PFSK-1 (cell line): Measurements from ENCODE around the gene ZYX.

Source experiments
- FOXP2 ChIP-seq: optimal IDR thresholded peaks from 2 replicates; pipeline ENCODE3; 2011; ENCODE audit warnings: borderline replicate concordance, control low read depth, inconsistent platforms; ENCODE audit not compliant: insufficient read depth; ENCODE audit errors: extremely low read length, extremely low read depth
- POLR2AphosphoS5 ChIP-seq: IDR thresholded peaks from 2 replicates; pipeline ENCODE4 v1.6.1; 2012; ENCODE audit warnings: low read depth, mild to moderate bottlenecking, control low read depth, low read length, moderate library complexity
- REST ChIP-seq, 2 experiments: IDR thresholded peaks; 2 replicates each; pipeline versions ENCODE4 v1.6.1 to v1.8.0; 2011 to 2012; ENCODE audit warnings: low read depth in 2 of 2, low read length in 2 of 2, control low read depth in 1 of 2, inconsistent platforms in 1 of 2, mild to moderate bottlenecking in 1 of 2, moderate library complexity in 1 of 2; ENCODE audit not compliant: insufficient read depth in 1 of 2
- SIN3A ChIP-seq: IDR thresholded peaks from 2 replicates; pipeline ENCODE4 v1.6.1; 2012; ENCODE audit warnings: mild to moderate bottlenecking, low read length, moderate library complexity, borderline replicate concordance; ENCODE audit not compliant: insufficient read depth
- TAF1 ChIP-seq: IDR thresholded peaks from 2 replicates; pipeline ENCODE4 v1.6.1; 2012; ENCODE audit warnings: low read length, control low read depth, borderline replicate concordance; ENCODE audit not compliant: insufficient read depth

ZYX gene

GRCh38 chr7:143408686-143409561, 27.8 kb downstream of the ZYX start, which contains the start of gene EPHA1:
EPHA1 (minus strand) TSS chr7:143408856; CDS start chr7:143408805, 51 bp downstream.
- TF ChIP-seq REST (IDR thresholded peaks at IDR 0.05; ENCODE audit: insufficient read depth in 1 of 2, low read depth in 2 of 2, low read length in 2 of 2) = no peak
- TF ChIP-seq TAF1 = no peak
- no peak for TF ChIP-seq POLR2AphosphoS5
- TF ChIP-seq FOXP2 = no peak
- no peak for TF ChIP-seq SIN3A

DNA sequence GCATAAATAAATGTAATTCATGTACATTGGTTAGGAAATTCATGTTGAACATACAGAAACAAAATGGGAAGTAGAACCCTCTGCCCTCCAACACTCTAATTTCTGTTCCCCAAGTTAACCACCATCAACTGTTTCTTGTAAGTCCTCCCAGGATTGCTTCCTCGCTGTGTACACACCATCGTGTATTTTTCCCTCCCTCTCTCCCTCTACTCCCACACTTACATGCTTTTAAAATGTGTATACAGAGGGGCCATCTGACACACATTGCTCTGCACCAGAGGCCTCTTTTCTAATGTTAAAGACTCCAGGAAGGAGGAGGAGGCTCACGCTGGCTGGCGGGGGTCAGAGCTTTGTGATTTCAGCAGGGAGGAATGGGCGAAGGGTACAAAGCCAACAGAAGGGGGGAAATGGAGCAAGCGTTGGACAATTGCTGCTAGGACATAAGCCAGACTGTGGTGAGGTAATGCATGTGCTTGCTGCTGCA, 29.4 kb downstream of the ZYX start:
- no peak for TF ChIP-seq REST (IDR thresholded peaks at IDR 0.05; ENCODE audit: insufficient read depth in 1 of 2, low read depth in 2 of 2, low read length in 2 of 2)
- TF ChIP-seq FOXP2 = no peak

DNA sequence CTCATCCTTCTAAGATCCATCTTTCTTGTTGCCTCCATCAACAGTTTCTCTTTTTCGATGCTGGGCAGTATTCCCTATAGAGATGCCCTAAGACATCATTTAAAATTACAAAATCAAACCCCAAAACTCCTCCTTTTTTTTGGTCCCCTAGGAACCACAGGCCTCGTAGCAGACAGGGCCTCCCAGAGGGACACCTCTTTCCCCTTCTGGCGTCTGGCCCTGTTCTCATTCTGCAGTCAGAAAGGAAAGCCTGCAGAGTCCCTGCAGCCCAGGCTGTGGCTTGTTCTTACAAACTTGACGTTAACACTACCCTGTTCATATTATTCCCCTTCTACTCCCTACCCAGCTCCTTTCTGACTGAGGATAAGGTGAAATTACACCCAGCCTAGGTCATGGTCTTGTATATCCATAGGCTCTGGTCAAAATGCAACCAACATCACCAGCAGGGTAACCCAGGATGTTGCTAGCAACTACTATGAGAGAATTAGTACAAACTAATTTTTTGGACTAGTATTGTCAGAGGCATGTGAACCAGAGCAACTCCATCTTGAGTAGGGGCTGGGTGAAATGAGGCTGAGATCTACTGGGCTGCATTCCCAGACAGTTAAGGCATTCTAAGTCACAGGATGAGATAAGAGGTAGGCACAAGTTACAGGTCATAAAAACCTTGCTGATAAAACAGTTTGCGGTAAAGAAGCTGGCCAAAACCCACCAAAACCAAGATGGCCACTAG, 31.0 kb downstream of the ZYX start:
- TF ChIP-seq FOXP2 = no peak
- TF ChIP-seq SIN3A = no peak
- TF ChIP-seq REST (IDR thresholded peaks at IDR 0.05; ENCODE audit: insufficient read depth in 1 of 2, low read depth in 2 of 2, low read length in 2 of 2) = no peak
- TF ChIP-seq POLR2AphosphoS5 = no peak
- no peak for TF ChIP-seq TAF1

- TF ChIP-seq POLR2AphosphoS5 = no peak
- TF ChIP-seq REST (IDR thresholded peaks at IDR 0.05; ENCODE audit: insufficient read depth in 1 of 2, low read depth in 2 of 2, low read length in 2 of 2) = no peak
- TF ChIP-seq FOXP2 = no peak
- TF ChIP-seq TAF1 = no peak
- TF ChIP-seq SIN3A = no peak
These were observed 32.0 kb downstream of the ZYX start for GRCh38 chr7:143413123-143413522.
